Keratinocyte (primary cell): ENCODE measurements around the gene KRTAP20-1. TPM values are rescaled to one million over a fixed set of nuclear protein-coding genes. Genes with fewer than 3 reads are reported as not detected.

Experiments
- DNase-seq: peaks from one replicate; pipeline ENCODE4 v3.0.0-alpha.2; 2011; ENCODE audit warnings: low read depth, missing footprints, low spot score
- FAIRE-seq: peaks from 2 replicates; lab custom pipeline; 2011; peaks lifted over from hg19 to GRCh38; lab: Jason Lieb, UNC
- H2AFZ ChIP-seq: 2 replicates; pipeline ENCODE4 v1.6.0; 2012; ENCODE audit warnings: low read length, control low read depth, inconsistent platforms; ENCODE audit not compliant: control insufficient read depth
- H3K27ac ChIP-seq: 2 replicates; pipeline ENCODE4 v1.5.1; 2011; ENCODE audit warnings: low read length; ENCODE audit not compliant: control insufficient read depth, insufficient read depth
- H3K27me3 ChIP-seq: 3 replicates; pipeline ENCODE4 v1.6.0; 2011; ENCODE audit warnings: low read length; ENCODE audit not compliant: control insufficient read depth, insufficient read depth; ENCODE audit errors: extremely low read depth
- H3K36me3 ChIP-seq, 2 experiments: 2 replicates in 1 of 2; 3 replicates in 1 of 2; pipeline ENCODE4 v1.5.1; 2011; ENCODE audit warnings: low read length in 2 of 2, mild to moderate bottlenecking in 1 of 2; ENCODE audit not compliant: control insufficient read depth in 2 of 2, insufficient read depth in 2 of 2; ENCODE audit errors: extremely low read depth in 1 of 2
- H3K4me1 ChIP-seq: 3 replicates; pipeline ENCODE4 v1.5.1; 2011; ENCODE audit warnings: low read length; ENCODE audit not compliant: control insufficient read depth, insufficient read depth; ENCODE audit errors: extremely low read depth
- H3K4me2 ChIP-seq: 3 replicates; pipeline ENCODE4 v1.6.0; 2011; ENCODE audit warnings: low read depth, low read length; ENCODE audit not compliant: control insufficient read depth, insufficient read depth; ENCODE audit errors: extremely low read depth
- H3K4me3 ChIP-seq, 3 experiments: fragments of 200-600 bp in 1 of 3; sonication (generic) in 1 of 3; 2 replicates in 2 of 3; 3 replicates in 1 of 3; pipeline ENCODE4 v1.5.1; 2011 to 2016; ENCODE audit warnings: low read length in 3 of 3, mild to moderate bottlenecking in 3 of 3, control low read depth in 2 of 3, inconsistent platforms in 1 of 3, low read depth in 1 of 3, mixed read lengths in 1 of 3, mixed run types in 1 of 3, moderate library complexity in 1 of 3; ENCODE audit not compliant: control insufficient read depth in 2 of 3, insufficient read depth in 2 of 3; ENCODE audit errors: extremely low read depth in 1 of 3
- H3K79me2 ChIP-seq: 2 replicates; pipeline ENCODE4 v1.6.0; 2012; ENCODE audit warnings: low read length; ENCODE audit not compliant: control insufficient read depth, insufficient read depth
- H3K9ac ChIP-seq: 3 replicates; pipeline ENCODE4 v1.6.0; 2011; ENCODE audit warnings: low read length; ENCODE audit not compliant: control insufficient read depth, insufficient read depth; ENCODE audit errors: extremely low read depth
- H3K9me1 ChIP-seq: 3 replicates; pipeline ENCODE4 v1.6.0; 2011; ENCODE audit warnings: low read length; ENCODE audit not compliant: control insufficient read depth, insufficient read depth; ENCODE audit errors: extremely low read depth
- H3K9me3 ChIP-seq: 2 replicates; pipeline ENCODE4 v1.5.1; 2012; ENCODE audit warnings: low read depth, low read length; ENCODE audit not compliant: control insufficient read depth
- H4K20me1 ChIP-seq: 3 replicates; pipeline ENCODE4 v1.6.0; 2011; ENCODE audit warnings: low read length; ENCODE audit not compliant: control insufficient read depth, insufficient read depth; ENCODE audit errors: extremely low read depth
- EZH2 ChIP-seq: IDR thresholded peaks from one replicate; pipeline ENCODE4 v1.6.1; 2012; ENCODE audit warnings: inconsistent platforms, mild to moderate bottlenecking, low read length, moderate library complexity
- dilution Hi-C: fragments of 300-500 bp; cut with MboI; formaldehyde crosslinking; loops from one replicate; pipeline ENCODE4 v1.7.0; 2020; ENCODE audit warnings: low sequenced_read_pairs; ENCODE audit not compliant: extremely low pct_ligation_motif_present
- polyA plus RNA-seq, 5 experiments: library from polyadenylated mRNA; depleted of rRNA in 3 of 5; stranded (reverse) in 3 of 5; stranded (forward) in 1 of 5; unstranded in 1 of 5; fragments of >200 nt; gene quantifications; 1 replicate in 1 of 5; 2 replicates in 3 of 5; 3 replicates in 1 of 5; pipeline versions ENCODE4 v1.2.1 to v1.2.3, GENCODE V29; 2011 to 2012; ENCODE audit warnings: missing spikeins in 2 of 5, low read depth in 1 of 5, low replicate concordance in 1 of 5
- TF ChIP-seq, protein P1 (sequence below), 3 experiments: IDR thresholded peaks in 1 of 3; conservative IDR thresholded peaks in 1 of 3; optimal IDR thresholded peaks in 1 of 3; 2 replicates in 2 of 3; 3 replicates in 1 of 3; pipeline versions ENCODE3 to v1.5.1; 2011; ENCODE audit warnings: low read length in 3 of 3, mild to moderate bottlenecking in 3 of 3, moderate library complexity in 2 of 3, control low read depth in 1 of 3, inconsistent platforms in 1 of 3; ENCODE audit not compliant: insufficient read depth in 2 of 3; ENCODE audit errors: extremely low read depth in 1 of 3

The KRTAP20-1 gene
- polyA plus RNA-seq, 1 donor (not counting 4 experiments of a cell fraction or from before 2014, with no cell fraction given), result not detected

GRCh38 chr21:30623362-30623761, 7.1 kb downstream of the KRTAP20-1 start:
- Histone ChIP-seq H4K20me1 (no peaks in the 10 kb centered on the region), H3K9me3 (no peaks in the 10 kb centered on the region), H3K27me3 (no peaks in the 10 kb centered on the region), H3K27ac (no peak overlapping the region), H3K4me2 (no peak overlapping the region), H3K36me3 (no peaks in the 10 kb centered on the region), H2AFZ (no peak overlapping the region), H3K9me1 (no peaks in the 10 kb centered on the region), H3K79me2 (no peaks in the 10 kb centered on the region), H3K4me1 (no peaks in the 10 kb centered on the region), H3K4me3 (no peak overlapping the region), H3K9ac (no peak overlapping the region)
- dilution Hi-C loops, result no loop called here
- no peak for FAIRE-seq
- DNase-seq, result no peak
- no peak for TF ChIP-seq EZH2
- TF ChIP-seq, protein P1, sequence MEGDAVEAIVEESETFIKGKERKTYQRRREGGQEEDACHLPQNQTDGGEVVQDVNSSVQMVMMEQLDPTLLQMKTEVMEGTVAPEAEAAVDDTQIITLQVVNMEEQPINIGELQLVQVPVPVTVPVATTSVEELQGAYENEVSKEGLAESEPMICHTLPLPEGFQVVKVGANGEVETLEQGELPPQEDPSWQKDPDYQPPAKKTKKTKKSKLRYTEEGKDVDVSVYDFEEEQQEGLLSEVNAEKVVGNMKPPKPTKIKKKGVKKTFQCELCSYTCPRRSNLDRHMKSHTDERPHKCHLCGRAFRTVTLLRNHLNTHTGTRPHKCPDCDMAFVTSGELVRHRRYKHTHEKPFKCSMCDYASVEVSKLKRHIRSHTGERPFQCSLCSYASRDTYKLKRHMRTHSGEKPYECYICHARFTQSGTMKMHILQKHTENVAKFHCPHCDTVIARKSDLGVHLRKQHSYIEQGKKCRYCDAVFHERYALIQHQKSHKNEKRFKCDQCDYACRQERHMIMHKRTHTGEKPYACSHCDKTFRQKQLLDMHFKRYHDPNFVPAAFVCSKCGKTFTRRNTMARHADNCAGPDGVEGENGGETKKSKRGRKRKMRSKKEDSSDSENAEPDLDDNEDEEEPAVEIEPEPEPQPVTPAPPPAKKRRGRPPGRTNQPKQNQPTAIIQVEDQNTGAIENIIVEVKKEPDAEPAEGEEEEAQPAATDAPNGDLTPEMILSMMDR (optimal IDR thresholded peaks at IDR 0.05 in 1 of 3, IDR thresholded peaks at IDR 0.05 in 1 of 3, conservative IDR thresholded peaks at IDR 0.05 in 1 of 3; ENCODE audit: extremely low read depth in 1 of 3, insufficient read depth in 2 of 3, low read length in 3 of 3), result no peak

DNA sequence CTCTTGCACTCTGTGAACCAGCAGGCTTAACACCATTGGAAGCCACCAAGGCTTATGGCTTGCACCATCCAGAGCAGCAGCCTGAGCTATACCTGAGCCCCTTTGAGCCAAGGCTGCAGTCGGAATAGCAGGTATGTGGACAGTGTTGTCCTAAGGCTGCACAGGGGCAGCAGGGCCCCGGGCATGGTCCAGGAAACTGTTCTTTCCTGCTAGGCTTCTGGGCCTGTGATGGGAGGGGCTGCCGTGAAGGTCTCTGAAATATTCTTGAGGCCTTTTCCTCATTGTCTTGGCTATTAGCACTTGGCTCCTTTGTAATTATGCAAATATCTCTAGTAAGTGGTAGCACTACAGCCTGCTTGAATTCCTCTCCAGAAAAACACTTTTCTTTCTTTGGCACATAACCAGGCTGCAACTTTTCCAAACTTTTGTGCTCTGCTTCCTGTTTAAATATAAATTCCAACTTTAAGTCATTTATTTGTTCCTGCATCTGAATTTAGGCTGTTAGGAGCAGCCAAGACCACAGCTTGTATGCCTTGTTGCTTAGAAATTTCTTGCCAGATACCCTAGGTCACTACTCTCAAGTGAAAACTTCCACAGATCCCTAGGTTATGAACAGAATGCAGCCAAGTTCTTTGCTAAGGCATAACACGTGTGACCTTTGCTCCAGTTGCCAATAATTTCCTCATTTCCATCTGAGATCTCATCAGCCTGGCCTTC, 9.4 kb downstream of the KRTAP20-1 start:
- DNase-seq (no peak), FAIRE-seq (no peak)
- no peak overlapping the region for H3K4me2 ChIP-seq
- dilution Hi-C loops, result no loop called here
- no peaks in the 10 kb centered on the region for H3K4me1 ChIP-seq
- no peaks in the 10 kb centered on the region for H3K27me3 ChIP-seq
- H3K27ac ChIP-seq, result no peak overlapping the region
- no peaks in the 10 kb centered on the region for H3K79me2 ChIP-seq
- no peaks in the 10 kb centered on the region for H4K20me1 ChIP-seq
- H3K9me1 ChIP-seq, result no peaks in the 10 kb centered on the region
- H2AFZ ChIP-seq, result no peak overlapping the region
- no peak overlapping the region for H3K4me3 ChIP-seq
- H3K36me3 ChIP-seq, result no peaks in the 10 kb centered on the region
- no peak overlapping the region for H3K9ac ChIP-seq
- no peaks in the 10 kb centered on the region for H3K9me3 ChIP-seq
- TF ChIP-seq, protein P1 (optimal IDR thresholded peaks at IDR 0.05 in 1 of 3, IDR thresholded peaks at IDR 0.05 in 1 of 3, conservative IDR thresholded peaks at IDR 0.05 in 1 of 3; ENCODE audit: extremely low read depth in 1 of 3, insufficient read depth in 2 of 3, low read length in 3 of 3), result no peak
- TF ChIP-seq EZH2, result no peak
